PC-3 (cell line): ENCODE measurements around the gene MGMT. TPM values are rescaled to one million over a fixed set of nuclear protein-coding genes. Genes with fewer than 3 reads are reported as not detected.

Experiments
- ATAC-seq: fragments of 200-7000 bp; cut with Tn5 transposase; 2 replicates; pipeline ENCODE4 v1.9.1; 2020; ENCODE audit warnings: mild to moderate bottlenecking, moderate library complexity
- BruUV-seq: library from RNA; stranded (reverse); fragments of 400-500 nt; replicated peaks from 2 replicates; lab custom pipeline; 2021; lab: Mats Ljungman, UMichigan
- CTCF ChIA-PET: fragments of 300-600 bp; sonication (Branson Sonifier 250); formaldehyde crosslinking; loops from one replicate; lab custom pipeline; 2022; ENCODE audit warnings: antibody characterized with exemption; lab: Charles Lee
- POLR2A ChIA-PET: fragments of 300-600 bp; sonication (Branson Sonifier 250); formaldehyde crosslinking; loops from one replicate; lab custom pipeline; 2022; ENCODE audit warnings: antibody characterized with exemption; ENCODE audit not compliant: unreplicated experiment; lab: Charles Lee
- DNase-seq: peaks from one replicate; pipeline ENCODE4 v3.0.0-alpha.2; 2015
- H2AFZ ChIP-seq: fragments of 300-600 bp; sonication (generic); 2 replicates; pipeline ENCODE4 v1.6.0; 2016; ENCODE audit warnings: antibody characterized with exemption, low read length
- H3F3A ChIP-seq: fragments of 300-600 bp; sonication (generic); one replicate; pipeline ENCODE4 v1.6.0; 2017; ENCODE audit warnings: antibody characterized with exemption, low read length, control low read depth, mild to moderate bottlenecking; ENCODE audit not compliant: unreplicated experiment
- H3K27ac ChIP-seq: fragments of 300-600 bp; sonication (generic); 2 replicates; pipeline ENCODE4 v1.5.1; 2016; ENCODE audit warnings: mild to moderate bottlenecking, low read length
- H3K27me3 ChIP-seq: fragments of 300-600 bp; sonication (generic); 2 replicates; pipeline ENCODE4 v1.6.1; 2016; ENCODE audit warnings: low read length, mixed read lengths
- H3K36me3 ChIP-seq: fragments of 300-600 bp; sonication (generic); 2 replicates; pipeline ENCODE4 v1.6.1; 2016; ENCODE audit warnings: low read depth, mixed run types, low read length, mixed read lengths
- H3K4me1 ChIP-seq: fragments of 300-600 bp; sonication (generic); 2 replicates; pipeline ENCODE4 v1.5.1; 2016; ENCODE audit warnings: low read length; ENCODE audit not compliant: insufficient read depth
- H3K4me2 ChIP-seq: fragments of 300-600 bp; sonication (generic); 2 replicates; pipeline ENCODE4 v1.6.0; 2016; ENCODE audit warnings: low read length
- H3K4me3 ChIP-seq: fragments of 300-600 bp; sonication (generic); 2 replicates; pipeline ENCODE4 v1.5.1; 2016; ENCODE audit warnings: mild to moderate bottlenecking, low read length, mixed read lengths
- H3K79me2 ChIP-seq: fragments of 300-600 bp; sonication (generic); 2 replicates; pipeline ENCODE4 v1.6.1; 2017; ENCODE audit warnings: low read length, mixed read lengths
- H3K9ac ChIP-seq: fragments of 300-600 bp; sonication (generic); 2 replicates; pipeline ENCODE4 v1.6.0; 2016; ENCODE audit warnings: mild to moderate bottlenecking, low read length
- H3K9me2 ChIP-seq: fragments of 300-600 bp; sonication (generic); replicated peaks from 2 replicates; pipeline ENCODE4 v1.6.1; 2016; ENCODE audit warnings: mixed run types, low read length, mixed read lengths
- H3K9me3 ChIP-seq: fragments of 300-600 bp; sonication (generic); 2 replicates; pipeline ENCODE4 v1.6.1; 2016; ENCODE audit warnings: low read length, mixed read lengths
- H4K20me1 ChIP-seq: fragments of 300-600 bp; sonication (generic); 2 replicates; pipeline ENCODE4 v1.6.1; 2016; ENCODE audit warnings: low read length, mixed read lengths
- CTCF ChIP-seq: fragments of 300-600 bp; sonication (generic); conservative IDR thresholded peaks from 2 replicates; pipeline ENCODE4 v1.5.1; 2017; ENCODE audit warnings: antibody characterized with exemption, low read depth, mild to moderate bottlenecking, low read length
- EZH2 ChIP-seq: fragments of 300-600 bp; sonication (generic); IDR thresholded peaks from one replicate; pipeline ENCODE4 v1.6.1; 2017; ENCODE audit warnings: antibody characterized with exemption, mild to moderate bottlenecking, low read length; ENCODE audit not compliant: unreplicated experiment
- EZH2phosphoT487 ChIP-seq: fragments of 300-600 bp; sonication (generic); IDR thresholded peaks from 2 replicates; pipeline ENCODE4 v1.6.1; 2018; ENCODE audit warnings: mild to moderate bottlenecking, antibody characterized with exemption, low read length, borderline replicate concordance
- intact Hi-C: fragments of 100-400 bp; cut with micrococcal nuclease; formaldehyde crosslinking; loops from 2 replicates; pipeline ENCODE4 v1.9.0; 2023
- total RNA-seq: library from RNA; depleted of rRNA; stranded (reverse); fragments of >200 nt; gene quantifications from 2 replicates; pipeline ENCODE4 v1.2.3, GENCODE V29; 2014

Gene MGMT
- total RNA-seq, 1 experiment from 2014 or later, result 19.8 TPM

- H3K27me3 ChIP-seq, result peaks cover 19% of the 10 kb centered on the region; the same call in 1 of the 2 replicates
- no peaks in the 10 kb centered on the region for H3F3A ChIP-seq
- H2AFZ ChIP-seq, result no peak overlapping the region
- H3K4me1 ChIP-seq, result no peaks in the 10 kb centered on the region
- ChIA-PET POLR2A (no interaction called here), CTCF (no interaction called here)
- no TSS peak for BruUV-seq
- H3K4me2 ChIP-seq, result no peak overlapping the region
- DNase-seq, result no peak
- no peaks in the 10 kb centered on the region for H3K9me3 ChIP-seq
- no peaks in the 10 kb centered on the region for H3K9me2 ChIP-seq
- TF ChIP-seq EZH2phosphoT487 (no peak), CTCF (no peak), EZH2 (no peak)
- H3K4me3 ChIP-seq, result no peak overlapping the region
- no peaks in the 10 kb centered on the region for H4K20me1 ChIP-seq
- H3K79me2 ChIP-seq, result no peaks in the 10 kb centered on the region
- H3K36me3 ChIP-seq, result no peaks in the 10 kb centered on the region
- no peak overlapping the region for H3K27ac ChIP-seq
- H3K9ac ChIP-seq, result no peak overlapping the region
- intact Hi-C loops, result no loop called here
- no peak for ATAC-seq
Observed at GRCh38 chr10:129809431-129809830, 342.4 kb downstream of the MGMT start.

GRCh38 chr10:129809841-129810240 lies 342.8 kb downstream of the MGMT start:
- H3K9me3 ChIP-seq, result no peaks in the 10 kb centered on the region
- H2AFZ ChIP-seq, result no peak overlapping the region
- no peaks in the 10 kb centered on the region for H3F3A ChIP-seq
- H4K20me1 ChIP-seq, result no peaks in the 10 kb centered on the region
- no peak overlapping the region for H3K9ac ChIP-seq
- H3K27ac ChIP-seq, result no peak overlapping the region
- no peaks in the 10 kb centered on the region for H3K4me1 ChIP-seq
- ATAC-seq, result no peak
- no peaks in the 10 kb centered on the region for H3K9me2 ChIP-seq
- no peak for TF ChIP-seq CTCF
- TF ChIP-seq EZH2phosphoT487, result no peak
- no peak for TF ChIP-seq EZH2
- no peak overlapping the region for H3K4me2 ChIP-seq
- ChIA-PET POLR2A (no interaction called here), CTCF (no interaction called here)
- H3K27me3 ChIP-seq, result peaks cover 19% of the 10 kb centered on the region; the same call in 1 of the 2 replicates
- no peaks in the 10 kb centered on the region for H3K36me3 ChIP-seq
- no peak overlapping the region for H3K4me3 ChIP-seq
- no TSS peak for BruUV-seq
- no peaks in the 10 kb centered on the region for H3K79me2 ChIP-seq
- intact Hi-C loops, result no loop called here
- DNase-seq, result no peak

- ChIA-PET CTCF (no interaction called here), POLR2A (no interaction called here)
- no TSS peak for BruUV-seq
- Histone ChIP-seq H4K20me1 (no peaks in the 10 kb centered on the region), H3K4me3 (no peak overlapping the region), H3K79me2 (no peaks in the 10 kb centered on the region), H3K9ac (no peak overlapping the region), H3F3A (no peaks in the 10 kb centered on the region), H3K9me2 (no peaks in the 10 kb centered on the region), H3K4me1 (no peaks in the 10 kb centered on the region), H3K36me3 (no peaks in the 10 kb centered on the region), H3K9me3 (no peaks in the 10 kb centered on the region), H2AFZ (no peak overlapping the region), H3K4me2 (no peak overlapping the region), H3K27ac (no peak overlapping the region), H3K27me3 (peaks cover 19% of the 10 kb centered on the region; the same call in 1 of the 2 replicates)
- intact Hi-C loops, result no loop called here
- ATAC-seq, result no peak
- DNase-seq, result no peak
- TF ChIP-seq EZH2phosphoT487 (no peak), CTCF (no peak), EZH2 (no peak)
Observed at GRCh38 chr10:129811208-129811607, 344.2 kb downstream of the MGMT start.
